Epithelial cell of esophagus (primary cell): ENCODE data around the gene CHSY3.

Experiments
- DNase-seq: peaks from one replicate; pipeline ENCODE4 v3.0.0; 2010; ENCODE audit warnings: low read depth
- H3K4me3 ChIP-seq: 2 replicates; pipeline ENCODE4 v1.5.1; 2011; ENCODE audit warnings: mild to moderate bottlenecking, low read length, control low read depth
- TF ChIP-seq, protein P1 (sequence below): IDR thresholded peaks from 2 replicates; pipeline ENCODE4 v1.5.1; 2011; ENCODE audit warnings: low read depth, mild to moderate bottlenecking, low read length, control low read depth, inconsistent platforms; ENCODE audit not compliant: insufficient read depth; ENCODE audit errors: missing control alignments

Gene CHSY3

DNA sequence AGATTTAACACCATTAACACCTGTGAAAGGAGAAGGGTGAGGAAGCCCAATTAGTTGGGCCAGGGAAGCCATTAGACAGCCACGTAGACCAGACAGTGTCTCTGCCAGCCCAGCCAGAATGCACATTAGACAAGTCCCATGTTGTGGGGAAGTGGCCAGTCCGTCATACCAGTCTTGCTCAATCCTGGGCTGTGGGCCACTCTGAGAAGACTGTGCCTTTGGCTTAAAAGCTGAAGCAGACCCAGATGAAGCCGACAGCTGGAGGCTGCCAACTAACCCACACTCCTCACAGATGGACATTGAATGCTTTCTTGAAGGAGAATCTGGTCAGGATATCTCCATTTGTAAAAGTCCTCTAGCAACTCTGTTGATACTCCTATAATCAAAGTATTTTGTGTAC is 128.5 kb downstream of the CHSY3 start:
- TF ChIP-seq, protein P1, sequence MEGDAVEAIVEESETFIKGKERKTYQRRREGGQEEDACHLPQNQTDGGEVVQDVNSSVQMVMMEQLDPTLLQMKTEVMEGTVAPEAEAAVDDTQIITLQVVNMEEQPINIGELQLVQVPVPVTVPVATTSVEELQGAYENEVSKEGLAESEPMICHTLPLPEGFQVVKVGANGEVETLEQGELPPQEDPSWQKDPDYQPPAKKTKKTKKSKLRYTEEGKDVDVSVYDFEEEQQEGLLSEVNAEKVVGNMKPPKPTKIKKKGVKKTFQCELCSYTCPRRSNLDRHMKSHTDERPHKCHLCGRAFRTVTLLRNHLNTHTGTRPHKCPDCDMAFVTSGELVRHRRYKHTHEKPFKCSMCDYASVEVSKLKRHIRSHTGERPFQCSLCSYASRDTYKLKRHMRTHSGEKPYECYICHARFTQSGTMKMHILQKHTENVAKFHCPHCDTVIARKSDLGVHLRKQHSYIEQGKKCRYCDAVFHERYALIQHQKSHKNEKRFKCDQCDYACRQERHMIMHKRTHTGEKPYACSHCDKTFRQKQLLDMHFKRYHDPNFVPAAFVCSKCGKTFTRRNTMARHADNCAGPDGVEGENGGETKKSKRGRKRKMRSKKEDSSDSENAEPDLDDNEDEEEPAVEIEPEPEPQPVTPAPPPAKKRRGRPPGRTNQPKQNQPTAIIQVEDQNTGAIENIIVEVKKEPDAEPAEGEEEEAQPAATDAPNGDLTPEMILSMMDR: no peak
- no peak for DNase-seq
- no peak overlapping the region for H3K4me3 ChIP-seq

DNA sequence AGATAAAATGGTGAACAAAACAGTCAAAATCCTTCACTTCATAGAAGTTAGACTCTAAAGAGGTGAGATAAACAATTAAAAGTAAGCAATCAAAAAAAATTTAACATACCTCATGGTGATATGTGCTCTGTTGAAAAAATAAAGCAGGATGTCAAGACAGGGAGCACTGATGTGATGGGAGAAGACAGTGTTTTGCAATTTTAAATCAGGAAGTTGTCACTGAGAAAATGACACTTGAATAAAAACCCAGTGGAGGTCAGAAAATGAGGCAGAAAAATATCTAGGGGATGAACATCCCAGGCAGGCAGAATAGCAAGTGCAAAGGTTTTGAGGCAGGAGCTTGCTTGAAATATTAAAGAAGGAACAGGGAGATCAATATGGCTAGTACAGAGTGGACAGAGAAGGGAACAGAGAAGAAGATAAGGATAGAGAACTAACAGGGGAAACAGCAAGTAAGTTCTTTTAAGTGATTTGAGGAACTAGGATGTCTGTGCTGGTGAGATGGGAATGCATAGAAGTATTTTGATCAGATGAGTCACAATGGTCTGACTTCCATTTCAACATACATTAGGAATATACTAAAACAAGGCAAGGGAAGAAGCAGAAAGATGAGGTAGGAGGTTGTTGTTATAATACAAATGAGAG is 130.4 kb downstream of the CHSY3 start:
- DNase-seq: peak; percentile 30

DNA sequence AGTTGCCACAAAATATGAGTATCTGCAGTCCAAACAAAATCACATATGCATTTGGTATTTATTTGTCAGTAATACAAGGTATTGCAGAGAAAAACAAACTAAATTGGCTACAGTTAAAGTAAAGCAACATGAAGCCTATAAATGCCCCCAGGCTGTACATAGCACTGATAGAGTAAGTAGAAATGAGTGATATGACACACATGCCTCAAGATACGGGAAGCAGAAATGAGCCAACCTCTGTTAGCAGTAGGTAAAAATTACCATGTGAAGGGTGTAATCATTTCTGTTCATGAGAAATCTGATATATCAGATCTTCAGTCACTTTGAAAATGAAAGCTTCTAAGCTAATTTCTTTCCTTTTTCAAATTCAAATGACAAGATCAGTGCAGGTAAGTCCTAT is 131.1 kb downstream of the CHSY3 start:
- no peak overlapping the region for H3K4me3 ChIP-seq
- peak; percentile 40 for DNase-seq
- TF ChIP-seq, protein P1: no peak

More for the DNA sequence above, 130.4 kb downstream of the CHSY3 start:
- TF ChIP-seq, protein P1: no peak
- no peak overlapping the region for H3K4me3 ChIP-seq

DNA sequence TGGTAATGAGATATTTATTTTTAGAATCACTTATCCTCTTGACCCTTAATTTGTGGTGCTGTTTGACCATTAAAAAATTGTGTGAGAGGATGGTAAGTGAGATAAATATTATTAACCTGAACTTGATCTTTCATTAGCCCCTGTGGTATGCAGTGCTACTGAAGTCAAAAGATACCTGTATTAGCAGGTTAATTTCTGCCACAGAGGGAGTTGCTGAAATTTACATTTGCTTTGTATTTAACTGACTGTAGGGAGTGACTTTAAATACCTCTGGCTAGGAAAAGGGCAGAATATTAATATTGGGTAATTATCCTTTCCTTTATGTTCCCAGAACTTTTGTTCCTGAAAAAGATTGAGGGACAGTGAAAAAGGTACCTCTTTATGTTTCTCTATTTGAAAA is 133.6 kb downstream of the CHSY3 start:
- TF ChIP-seq, protein P1: no peak
- DNase-seq: no peak
- H3K4me3 ChIP-seq: no peak overlapping the region

DNA sequence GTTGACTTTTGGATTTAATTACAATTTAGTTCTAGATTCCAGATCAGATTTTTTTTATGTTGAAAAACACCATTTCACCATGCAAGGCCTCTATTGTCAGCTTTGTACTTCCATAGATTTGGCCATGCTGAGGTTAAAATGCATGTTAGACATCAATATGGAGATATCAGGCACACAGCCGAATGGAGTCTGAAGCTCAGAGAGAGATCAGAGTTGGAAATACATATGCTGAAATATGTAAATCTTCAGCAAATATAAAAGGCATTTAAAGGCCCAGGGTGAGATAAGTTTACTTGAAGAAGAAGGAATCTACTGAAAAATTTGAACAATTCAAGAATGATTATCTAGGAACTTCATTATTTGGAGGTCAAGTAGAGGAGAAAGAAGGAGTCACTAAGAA is 139.6 kb downstream of the CHSY3 start:
- no peak for DNase-seq
- TF ChIP-seq, protein P1: no peak
- no peak overlapping the region for H3K4me3 ChIP-seq

DNA sequence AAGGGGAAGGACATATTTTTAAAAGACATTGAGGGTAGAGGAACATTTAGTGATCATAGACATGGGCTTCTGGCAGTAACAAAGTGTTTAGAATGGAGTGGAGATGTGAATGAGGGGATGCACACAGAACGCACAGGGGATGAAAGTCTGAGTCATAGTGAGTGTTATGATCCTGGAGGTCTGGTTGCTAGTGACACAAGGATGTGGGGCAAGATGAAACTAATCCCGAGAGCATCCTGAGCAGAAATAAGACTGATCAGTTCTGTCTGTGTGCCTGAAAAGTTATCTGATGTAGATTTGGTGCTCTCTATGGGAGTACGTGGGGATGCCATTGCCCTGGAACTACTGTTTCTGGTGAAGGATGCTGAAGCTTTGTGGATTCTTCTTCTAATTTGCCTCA is 141.1 kb downstream of the CHSY3 start:
- H3K4me3 ChIP-seq: no peak overlapping the region
- peak; percentile 27 for DNase-seq
- TF ChIP-seq, protein P1: no peak

DNA sequence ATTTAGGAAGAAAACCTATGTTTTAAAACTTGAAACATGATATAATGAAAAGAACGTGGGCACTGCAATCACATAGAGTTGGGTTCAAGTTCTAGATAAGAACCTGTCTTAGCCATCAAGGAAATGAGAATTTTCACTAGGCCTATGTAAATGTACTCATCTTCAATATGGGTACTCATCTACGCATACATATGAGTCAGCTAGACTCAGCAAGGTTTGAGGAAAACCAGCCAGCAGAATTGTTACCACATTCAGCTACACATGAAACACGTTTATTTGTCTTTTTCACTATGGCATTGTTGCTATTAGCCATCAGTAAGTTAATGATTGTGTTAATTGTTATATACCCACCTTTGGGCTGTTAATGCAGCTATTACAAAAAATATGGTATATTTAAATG is 146.3 kb downstream of the CHSY3 start:
- TF ChIP-seq, protein P1: no peak
- H3K4me3 ChIP-seq: no peak overlapping the region
- peak; percentile 44 for DNase-seq
